Measurements from ENCODE around the gene SBSN.

SBSN gene

DNA sequence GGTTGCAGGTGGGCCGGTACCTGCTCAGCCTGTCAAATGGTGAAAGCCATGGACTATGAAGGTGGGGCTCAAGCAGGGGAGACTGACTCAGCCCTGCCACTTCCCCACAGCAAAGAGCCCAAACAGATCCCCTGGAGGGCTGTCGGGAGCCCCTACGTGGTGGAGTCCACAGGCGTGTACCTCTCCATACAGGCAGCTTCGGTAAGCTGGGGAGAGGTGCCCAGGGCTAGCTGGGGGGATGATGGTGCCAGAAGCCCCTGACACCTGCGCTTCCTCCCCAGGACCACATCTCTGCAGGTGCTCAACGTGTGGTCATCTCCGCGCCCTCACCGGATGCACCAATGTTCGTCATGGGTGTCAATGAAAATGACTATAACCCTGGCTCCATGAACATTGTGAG lies 14.1 kb upstream of the SBSN start:
- no peak overlapping the region for H3K4me3 ChIP-seq (ENCODE audit: low read depth in 1 of 2, low read length in 2 of 2)
- peaks cover 29% of the 10 kb centered on the region for H3K4me1 ChIP-seq (ENCODE audit: insufficient read depth, low read length)
- no peak overlapping the region for H3K4me2 ChIP-seq (ENCODE audit: insufficient read depth, low read length)
- H2AFZ ChIP-seq (ENCODE audit: low read depth, low read length) = no peak overlapping the region
- H3K36me3 ChIP-seq (ENCODE audit: insufficient read depth, low read length) = peaks cover 12% of the 10 kb centered on the region
- no peaks in the 10 kb centered on the region for H3K9me3 ChIP-seq (ENCODE audit: insufficient read depth, low read length, severe bottlenecking)
- H3K27ac ChIP-seq (ENCODE audit: low read length) = no peak overlapping the region
- TF ChIP-seq EZH2 (IDR thresholded peaks at IDR 0.05; ENCODE audit: borderline replicate concordance, low read depth, low read length, severe bottlenecking) = no peak
- TF ChIP-seq, protein P1, sequence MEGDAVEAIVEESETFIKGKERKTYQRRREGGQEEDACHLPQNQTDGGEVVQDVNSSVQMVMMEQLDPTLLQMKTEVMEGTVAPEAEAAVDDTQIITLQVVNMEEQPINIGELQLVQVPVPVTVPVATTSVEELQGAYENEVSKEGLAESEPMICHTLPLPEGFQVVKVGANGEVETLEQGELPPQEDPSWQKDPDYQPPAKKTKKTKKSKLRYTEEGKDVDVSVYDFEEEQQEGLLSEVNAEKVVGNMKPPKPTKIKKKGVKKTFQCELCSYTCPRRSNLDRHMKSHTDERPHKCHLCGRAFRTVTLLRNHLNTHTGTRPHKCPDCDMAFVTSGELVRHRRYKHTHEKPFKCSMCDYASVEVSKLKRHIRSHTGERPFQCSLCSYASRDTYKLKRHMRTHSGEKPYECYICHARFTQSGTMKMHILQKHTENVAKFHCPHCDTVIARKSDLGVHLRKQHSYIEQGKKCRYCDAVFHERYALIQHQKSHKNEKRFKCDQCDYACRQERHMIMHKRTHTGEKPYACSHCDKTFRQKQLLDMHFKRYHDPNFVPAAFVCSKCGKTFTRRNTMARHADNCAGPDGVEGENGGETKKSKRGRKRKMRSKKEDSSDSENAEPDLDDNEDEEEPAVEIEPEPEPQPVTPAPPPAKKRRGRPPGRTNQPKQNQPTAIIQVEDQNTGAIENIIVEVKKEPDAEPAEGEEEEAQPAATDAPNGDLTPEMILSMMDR (IDR thresholded peaks at IDR 0.05; ENCODE audit: borderline replicate concordance, extremely low read depth, low read length, poor library complexity, severe bottlenecking) = no peak
- H3K79me2 ChIP-seq (ENCODE audit: insufficient read depth, low read length) = peaks cover 22% of the 10 kb centered on the region
- no peak overlapping the region for H3K9ac ChIP-seq (ENCODE audit: low read depth, low read length)
- no peaks in the 10 kb centered on the region for H3K27me3 ChIP-seq (ENCODE audit: insufficient read depth, low read length, poor library complexity)
- peaks cover 8% of the 10 kb centered on the region; the same call in 1 of the 2 replicates for H4K20me1 ChIP-seq (ENCODE audit: insufficient read depth, low read length)
- no peak for ATAC-seq (ENCODE audit: insufficient read depth, low read depth)
- DNase-seq = no peak

DNA sequence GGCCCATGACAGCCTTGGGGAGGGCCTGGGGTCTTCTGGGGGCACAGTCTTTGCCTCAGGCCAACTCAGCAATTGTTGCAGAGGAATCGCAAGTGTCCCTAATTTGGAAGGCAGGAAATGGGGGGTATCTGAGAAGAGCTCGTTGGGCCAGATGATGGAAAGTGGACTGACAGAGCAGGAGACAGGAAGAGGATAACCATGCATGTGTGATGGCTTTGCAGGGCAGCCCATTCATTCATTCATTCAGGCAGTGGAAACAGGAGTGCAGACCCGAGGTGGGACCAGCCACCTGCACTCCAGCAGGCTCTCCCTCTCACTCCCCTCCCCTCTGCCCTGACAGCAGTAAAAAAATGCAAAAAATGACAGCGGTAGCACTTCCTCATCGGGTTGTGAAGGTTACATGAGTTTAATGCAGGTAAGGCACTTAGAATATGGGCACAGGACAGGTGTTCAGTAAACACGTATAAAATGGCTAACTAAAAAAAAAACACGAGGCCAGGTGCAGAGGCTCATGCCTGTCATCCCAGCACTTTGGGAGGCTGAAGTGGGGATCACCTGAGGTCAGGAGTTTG lies 12.3 kb upstream of the SBSN start:
- H3K27me3 ChIP-seq (ENCODE audit: insufficient read depth, low read length, poor library complexity) = no peaks in the 10 kb centered on the region
- H3K79me2 ChIP-seq (ENCODE audit: insufficient read depth, low read length) = peaks cover 5% of the 10 kb centered on the region; the same call in 1 of the 2 replicates
- no peaks in the 10 kb centered on the region for H3K9me3 ChIP-seq (ENCODE audit: insufficient read depth, low read length, severe bottlenecking)
- H3K27ac ChIP-seq (ENCODE audit: low read length) = no peak overlapping the region
- no peak overlapping the region for H2AFZ ChIP-seq (ENCODE audit: low read depth, low read length)
- peaks cover 5% of the 10 kb centered on the region; the same call in 1 of the 2 replicates for H3K36me3 ChIP-seq (ENCODE audit: insufficient read depth, low read length)
- peaks cover 16% of the 10 kb centered on the region for H3K4me1 ChIP-seq (ENCODE audit: insufficient read depth, low read length)
- DNase-seq (no peak), ATAC-seq (ENCODE audit: insufficient read depth, low read depth) (no peak)
- no peak overlapping the region for H3K9ac ChIP-seq (ENCODE audit: low read depth, low read length)
- no peak overlapping the region for H3K4me2 ChIP-seq (ENCODE audit: insufficient read depth, low read length)
- H4K20me1 ChIP-seq (ENCODE audit: insufficient read depth, low read length) = no peaks in the 10 kb centered on the region
- no peak overlapping the region for H3K4me3 ChIP-seq (ENCODE audit: low read depth in 1 of 2, low read length in 2 of 2)
- TF ChIP-seq, protein P1 (IDR thresholded peaks at IDR 0.05; ENCODE audit: borderline replicate concordance, extremely low read depth, low read length, poor library complexity, severe bottlenecking) = no peak
- no peak for TF ChIP-seq EZH2 (IDR thresholded peaks at IDR 0.05; ENCODE audit: borderline replicate concordance, low read depth, low read length, severe bottlenecking)

DNA sequence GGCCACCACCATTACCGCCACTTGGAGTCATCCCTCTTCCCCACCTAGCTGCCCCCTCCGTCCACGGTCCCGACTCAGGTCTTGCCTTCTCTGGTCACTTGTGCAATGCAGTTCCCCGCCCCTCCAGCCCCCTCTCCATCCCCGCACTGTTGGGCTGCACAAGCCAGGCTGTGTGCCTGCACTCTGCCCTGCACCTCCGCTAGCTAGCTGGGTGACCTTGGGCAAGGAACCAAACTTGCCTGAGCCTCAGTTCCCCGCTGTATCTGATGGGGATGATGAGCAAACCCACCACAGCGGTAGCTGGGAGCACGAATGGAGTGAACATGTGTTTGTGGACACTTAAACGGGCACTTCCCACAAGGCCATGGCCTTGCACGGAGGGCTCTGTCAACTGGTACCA lies 11.7 kb upstream of the SBSN start:
- no peaks in the 10 kb centered on the region for H4K20me1 ChIP-seq (ENCODE audit: insufficient read depth, low read length)
- peaks cover 1% of the 10 kb centered on the region; the same call in 1 of the 2 replicates for H3K79me2 ChIP-seq (ENCODE audit: insufficient read depth, low read length)
- DNase-seq (no peak), ATAC-seq (ENCODE audit: insufficient read depth, low read depth) (0 out of 3 replicates have a peak, but pooled peaks have one; percentile 16)
- H3K9ac ChIP-seq (ENCODE audit: low read depth, low read length) = no peak overlapping the region
- no peak overlapping the region for H2AFZ ChIP-seq (ENCODE audit: low read depth, low read length)
- peaks cover 5% of the 10 kb centered on the region; the same call in 1 of the 2 replicates for H3K36me3 ChIP-seq (ENCODE audit: insufficient read depth, low read length)
- TF ChIP-seq EZH2 (IDR thresholded peaks at IDR 0.05; ENCODE audit: borderline replicate concordance, low read depth, low read length, severe bottlenecking) = no peak
- TF ChIP-seq, protein P1 (IDR thresholded peaks at IDR 0.05; ENCODE audit: borderline replicate concordance, extremely low read depth, low read length, poor library complexity, severe bottlenecking) = no peak
- H3K9me3 ChIP-seq (ENCODE audit: insufficient read depth, low read length, severe bottlenecking) = no peaks in the 10 kb centered on the region
- peaks cover 14% of the 10 kb centered on the region for H3K4me1 ChIP-seq (ENCODE audit: insufficient read depth, low read length)
- no peaks in the 10 kb centered on the region for H3K27me3 ChIP-seq (ENCODE audit: insufficient read depth, low read length, poor library complexity)
- H3K4me3 ChIP-seq (ENCODE audit: low read depth in 1 of 2, low read length in 2 of 2) = no peak overlapping the region
- H3K4me2 ChIP-seq (ENCODE audit: insufficient read depth, low read length) = no peak overlapping the region
- no peak overlapping the region for H3K27ac ChIP-seq (ENCODE audit: low read length)
